ENCODE results near the gene BGN.

BGN gene

DNA sequence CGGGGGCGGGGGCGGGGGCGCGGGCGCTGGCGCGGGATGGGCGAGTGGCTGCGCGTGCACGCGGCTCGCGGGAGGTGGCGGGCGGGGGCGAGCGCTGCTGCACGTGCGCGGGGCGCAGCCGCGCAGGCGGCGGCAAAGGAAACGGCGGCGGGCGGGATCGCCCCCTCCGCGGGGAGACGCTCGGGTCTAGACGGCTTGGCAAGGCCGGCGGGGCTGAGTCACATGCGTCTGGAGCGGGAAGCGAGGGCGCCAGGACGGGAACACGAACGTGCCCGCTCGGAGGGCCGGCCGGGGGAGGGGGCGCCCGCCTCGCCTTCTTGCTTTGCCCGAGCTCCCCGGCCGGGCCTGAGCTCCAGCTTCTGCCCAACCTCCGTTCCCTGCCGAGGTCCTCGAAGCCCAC lies 20.1 kb upstream of the BGN start:
- no peak overlapping the region for H3K4me3 ChIP-seq (ENCODE audit: control insufficient read depth, low read depth, low read length)
- TF ChIP-seq, protein P1, sequence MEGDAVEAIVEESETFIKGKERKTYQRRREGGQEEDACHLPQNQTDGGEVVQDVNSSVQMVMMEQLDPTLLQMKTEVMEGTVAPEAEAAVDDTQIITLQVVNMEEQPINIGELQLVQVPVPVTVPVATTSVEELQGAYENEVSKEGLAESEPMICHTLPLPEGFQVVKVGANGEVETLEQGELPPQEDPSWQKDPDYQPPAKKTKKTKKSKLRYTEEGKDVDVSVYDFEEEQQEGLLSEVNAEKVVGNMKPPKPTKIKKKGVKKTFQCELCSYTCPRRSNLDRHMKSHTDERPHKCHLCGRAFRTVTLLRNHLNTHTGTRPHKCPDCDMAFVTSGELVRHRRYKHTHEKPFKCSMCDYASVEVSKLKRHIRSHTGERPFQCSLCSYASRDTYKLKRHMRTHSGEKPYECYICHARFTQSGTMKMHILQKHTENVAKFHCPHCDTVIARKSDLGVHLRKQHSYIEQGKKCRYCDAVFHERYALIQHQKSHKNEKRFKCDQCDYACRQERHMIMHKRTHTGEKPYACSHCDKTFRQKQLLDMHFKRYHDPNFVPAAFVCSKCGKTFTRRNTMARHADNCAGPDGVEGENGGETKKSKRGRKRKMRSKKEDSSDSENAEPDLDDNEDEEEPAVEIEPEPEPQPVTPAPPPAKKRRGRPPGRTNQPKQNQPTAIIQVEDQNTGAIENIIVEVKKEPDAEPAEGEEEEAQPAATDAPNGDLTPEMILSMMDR (IDR thresholded peaks at IDR 0.05; ENCODE audit: control insufficient read depth, insufficient read depth, low read depth, low read length, missing control alignments): no peak
- no peak for DNase-seq (ENCODE audit: low read depth)

DNA sequence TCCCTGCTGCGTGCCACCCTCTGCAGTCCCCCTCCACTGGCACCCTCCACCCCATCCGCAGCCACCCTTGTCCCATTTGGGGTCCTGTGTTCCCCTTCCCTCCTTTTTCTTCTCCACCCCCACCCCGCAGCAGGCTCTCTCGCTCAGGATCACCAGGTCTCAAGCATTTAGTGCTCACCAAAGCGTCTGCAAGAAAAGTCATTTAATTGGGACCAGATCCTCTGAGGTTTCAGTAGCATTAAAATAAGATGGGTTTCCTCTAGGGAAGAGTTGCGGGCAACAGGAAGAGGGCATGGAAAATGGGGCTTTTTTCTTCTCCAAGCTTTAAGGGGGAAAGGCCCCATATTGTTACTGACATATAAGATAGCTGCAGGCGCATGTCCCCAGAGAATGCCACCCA lies 19.5 kb upstream of the BGN start:
- TF ChIP-seq, protein P1 (IDR thresholded peaks at IDR 0.05; ENCODE audit: control insufficient read depth, insufficient read depth, low read depth, low read length, missing control alignments): no peak
- no peak for DNase-seq (ENCODE audit: low read depth)
- no peak overlapping the region for H3K4me3 ChIP-seq (ENCODE audit: control insufficient read depth, low read depth, low read length)

DNA sequence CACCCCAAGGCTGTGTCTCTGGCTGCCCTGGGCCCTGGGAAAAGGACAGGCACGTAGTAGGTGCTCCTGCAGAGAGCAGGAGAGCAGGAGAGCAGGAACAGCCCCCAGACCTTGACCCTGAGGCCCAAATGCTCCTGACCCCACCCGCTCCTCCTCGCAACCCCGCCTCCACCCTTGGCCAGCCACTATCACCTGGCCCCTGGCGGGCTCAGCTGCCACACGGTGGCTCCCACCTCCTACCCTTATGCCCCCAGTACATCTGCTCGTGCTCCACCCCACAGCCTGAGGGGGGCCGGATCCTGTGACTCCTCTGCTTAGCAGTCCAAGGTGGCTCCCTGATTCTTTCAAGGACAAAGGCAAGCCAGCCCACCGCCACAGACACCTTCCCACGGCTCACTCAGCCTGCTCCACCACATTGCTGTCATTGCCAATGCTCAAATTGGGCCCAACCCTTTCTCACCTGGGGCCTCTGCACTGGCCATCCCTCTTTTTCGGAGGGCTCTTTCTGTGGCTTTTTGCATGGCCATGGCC lies 19.0 kb upstream of the BGN start:
- no peak overlapping the region for H3K4me3 ChIP-seq (ENCODE audit: control insufficient read depth, low read depth, low read length)
- DNase-seq (ENCODE audit: low read depth): no peak
- TF ChIP-seq, protein P1 (IDR thresholded peaks at IDR 0.05; ENCODE audit: control insufficient read depth, insufficient read depth, low read depth, low read length, missing control alignments): no peak

DNA sequence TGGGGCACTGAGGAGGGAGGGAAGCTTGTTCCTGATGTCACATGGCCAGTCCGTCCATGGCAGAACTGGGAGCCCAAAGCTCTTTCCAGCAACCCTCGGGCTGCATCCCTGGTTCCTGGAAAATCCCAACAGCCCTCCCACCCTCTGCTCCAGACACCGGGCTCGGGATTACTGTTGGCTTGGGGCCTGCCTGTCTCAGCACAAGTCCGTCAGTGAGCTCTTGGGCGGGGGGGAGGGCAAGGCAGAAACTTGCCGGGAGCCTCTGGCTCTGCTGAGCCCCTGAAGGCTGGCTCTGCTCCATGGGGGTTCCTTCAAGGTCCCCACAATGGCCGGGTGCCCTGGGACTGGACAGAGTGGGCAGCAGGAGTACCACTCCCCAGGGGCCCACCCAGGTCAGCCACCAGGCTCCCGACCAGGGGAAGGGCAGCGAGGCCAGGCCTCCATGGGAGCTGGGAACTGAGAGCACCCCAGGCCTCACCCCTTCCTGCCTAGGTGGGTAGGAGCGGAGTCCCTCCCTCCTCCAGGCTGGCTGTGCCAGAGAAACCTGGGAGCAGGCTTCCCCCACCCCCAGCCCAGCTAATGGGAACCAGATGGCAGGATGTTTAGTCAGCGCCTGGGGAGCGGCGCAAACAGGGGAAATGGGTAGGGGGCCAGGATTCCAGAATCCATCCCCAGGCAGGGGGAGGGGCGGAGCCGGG lies 18.0 kb upstream of the BGN start:
- no peak overlapping the region for H3K4me3 ChIP-seq (ENCODE audit: control insufficient read depth, low read depth, low read length)
- TF ChIP-seq, protein P1 (IDR thresholded peaks at IDR 0.05; ENCODE audit: control insufficient read depth, insufficient read depth, low read depth, low read length, missing control alignments): no peak
- no peak for DNase-seq (ENCODE audit: low read depth)

DNA sequence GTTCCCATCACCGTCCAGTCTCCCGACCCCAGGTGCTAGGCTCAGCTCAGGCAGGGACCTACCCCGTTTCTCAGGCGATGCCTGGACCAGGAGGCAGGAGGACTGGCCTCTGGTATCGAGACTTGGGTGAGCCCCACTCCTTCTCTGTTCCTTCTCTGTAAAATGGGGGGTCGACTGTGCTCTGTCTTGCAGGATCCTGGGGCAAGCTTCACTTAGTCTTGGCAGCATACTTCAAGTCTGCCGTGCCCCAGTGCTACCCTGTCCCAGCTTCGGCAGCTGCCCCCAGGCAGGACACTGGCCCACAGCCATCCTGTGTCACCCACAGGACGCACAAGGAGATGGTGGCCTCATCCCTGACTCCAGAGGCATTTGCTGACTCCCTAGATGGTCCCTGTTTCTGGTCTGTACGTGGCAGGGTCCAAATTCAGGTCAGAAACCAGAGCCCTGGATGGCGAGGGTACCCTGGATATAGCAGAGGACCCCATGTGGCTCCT lies 17.4 kb upstream of the BGN start:
- no peak overlapping the region for H3K4me3 ChIP-seq (ENCODE audit: control insufficient read depth, low read depth, low read length)
- TF ChIP-seq, protein P1 (IDR thresholded peaks at IDR 0.05; ENCODE audit: control insufficient read depth, insufficient read depth, low read depth, low read length, missing control alignments): no peak
- DNase-seq (ENCODE audit: low read depth): no peak

DNA sequence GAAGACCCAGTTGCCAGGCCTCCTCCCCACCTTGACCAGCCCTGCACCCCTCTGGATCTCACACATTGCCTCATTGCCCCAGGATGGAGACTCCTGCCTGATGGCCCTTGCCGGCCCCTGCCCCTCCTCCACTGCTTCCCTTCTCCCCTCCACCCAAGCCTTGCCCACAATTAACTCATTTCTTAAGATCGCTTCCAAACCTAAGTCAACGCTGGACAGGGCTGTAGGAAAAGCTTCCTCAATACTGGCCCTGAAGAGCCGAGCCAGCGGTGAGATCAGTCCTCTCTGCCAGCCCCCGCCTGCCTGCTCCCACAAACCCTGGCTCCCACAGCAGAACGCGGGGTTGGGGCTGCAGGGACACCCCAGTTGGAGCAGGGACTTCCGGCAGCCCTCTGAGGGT lies 16.9 kb upstream of the BGN start:
- no peak for DNase-seq (ENCODE audit: low read depth)
- TF ChIP-seq, protein P1 (IDR thresholded peaks at IDR 0.05; ENCODE audit: control insufficient read depth, insufficient read depth, low read depth, low read length, missing control alignments): no peak
- no peak overlapping the region for H3K4me3 ChIP-seq (ENCODE audit: control insufficient read depth, low read depth, low read length)

Measured in AG09309 (cell line).